AG04449 (cell line): ENCODE measurements around the gene DAPK3.

Source experiments
- CTCF ChIA-PET: fragments of 350-600 bp; formaldehyde crosslinking; extraction: SDS; loops from one replicate; lab custom pipeline; 2021; ENCODE audit warnings: antibody characterized with exemption; lab: Yijun Ruan, JAX
- POLR2A ChIA-PET: fragments of 400-600, 350-600 bp; formaldehyde crosslinking; extraction: SDS; loops from one replicate; lab custom pipeline; 2020; ENCODE audit warnings: antibody characterized with exemption, inconsistent platforms; lab: Yijun Ruan, JAX
- DNase-seq: peaks from one replicate; pipeline ENCODE4 v3.0.0-alpha.2; 2010; ENCODE audit warnings: low read depth, low spot score
- H3K4me3 ChIP-seq: 2 replicates; pipeline ENCODE4 v1.5.1; 2011; ENCODE audit warnings: low read depth, mild to moderate bottlenecking, control low read depth, low read length
- TF ChIP-seq, protein P1 (sequence below): IDR thresholded peaks from one replicate; pipeline ENCODE4 v1.5.1; 2011; ENCODE audit warnings: mild to moderate bottlenecking, moderate library complexity, low read length, control low read depth, inconsistent platforms; ENCODE audit not compliant: insufficient read depth; ENCODE audit errors: missing control alignments

Gene DAPK3

GRCh38 chr19:3970808-3971598, at the start of gene DAPK3:
Gene DAPK3 (minus strand): TSS chr19:3971099. CDS start chr19:3969735, 1,364 bp downstream.
- ChIA-PET POLR2A (interaction anchor here (0.6 to 6.1 kb wide), 6 partner anchors 8 to 349 kb away, joined by 3 to 266 read pairs (median 4); partner anchors contain the start of gene EEF2), CTCF (interaction anchor here (1.3 to 5.5 kb wide), 3 partner anchors 9 to 17 kb away, joined by 3 to 37 read pairs (median 12); partner anchors contain the start of gene EEF2)
- H3K4me3 ChIP-seq: peak within 1 kb of the TSS; percentile 97
- DNase-seq: peak; percentile 85
- TF ChIP-seq, protein P1, sequence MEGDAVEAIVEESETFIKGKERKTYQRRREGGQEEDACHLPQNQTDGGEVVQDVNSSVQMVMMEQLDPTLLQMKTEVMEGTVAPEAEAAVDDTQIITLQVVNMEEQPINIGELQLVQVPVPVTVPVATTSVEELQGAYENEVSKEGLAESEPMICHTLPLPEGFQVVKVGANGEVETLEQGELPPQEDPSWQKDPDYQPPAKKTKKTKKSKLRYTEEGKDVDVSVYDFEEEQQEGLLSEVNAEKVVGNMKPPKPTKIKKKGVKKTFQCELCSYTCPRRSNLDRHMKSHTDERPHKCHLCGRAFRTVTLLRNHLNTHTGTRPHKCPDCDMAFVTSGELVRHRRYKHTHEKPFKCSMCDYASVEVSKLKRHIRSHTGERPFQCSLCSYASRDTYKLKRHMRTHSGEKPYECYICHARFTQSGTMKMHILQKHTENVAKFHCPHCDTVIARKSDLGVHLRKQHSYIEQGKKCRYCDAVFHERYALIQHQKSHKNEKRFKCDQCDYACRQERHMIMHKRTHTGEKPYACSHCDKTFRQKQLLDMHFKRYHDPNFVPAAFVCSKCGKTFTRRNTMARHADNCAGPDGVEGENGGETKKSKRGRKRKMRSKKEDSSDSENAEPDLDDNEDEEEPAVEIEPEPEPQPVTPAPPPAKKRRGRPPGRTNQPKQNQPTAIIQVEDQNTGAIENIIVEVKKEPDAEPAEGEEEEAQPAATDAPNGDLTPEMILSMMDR: no peak

DNA sequence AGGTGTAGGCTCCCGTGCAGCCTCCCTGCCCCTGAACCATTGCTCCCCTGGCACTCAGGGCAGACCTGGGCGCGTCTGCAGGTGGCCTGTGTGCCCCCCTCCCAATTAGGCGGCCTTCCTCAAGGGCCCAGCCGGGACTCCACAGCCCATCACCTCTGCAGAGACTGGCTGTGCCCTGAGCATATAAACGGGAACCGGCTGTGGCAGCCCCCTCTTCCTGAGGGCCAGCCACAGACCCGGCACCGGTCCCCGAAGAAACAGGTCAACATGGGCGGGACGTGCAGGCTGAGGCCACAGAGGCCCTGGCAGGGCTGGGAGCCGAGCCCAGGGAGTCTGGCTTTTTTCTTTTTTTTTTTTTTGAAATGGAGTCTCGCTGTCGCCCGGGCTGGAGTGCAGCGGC, 48.7 kb upstream of the DAPK3 start:
- POLR2A ChIA-PET: interaction anchor here (0.7 kb wide), 1 partner anchor 8 kb away, joined by 3 read pairs; no protein-coding TSS in a partner anchor

DNA sequence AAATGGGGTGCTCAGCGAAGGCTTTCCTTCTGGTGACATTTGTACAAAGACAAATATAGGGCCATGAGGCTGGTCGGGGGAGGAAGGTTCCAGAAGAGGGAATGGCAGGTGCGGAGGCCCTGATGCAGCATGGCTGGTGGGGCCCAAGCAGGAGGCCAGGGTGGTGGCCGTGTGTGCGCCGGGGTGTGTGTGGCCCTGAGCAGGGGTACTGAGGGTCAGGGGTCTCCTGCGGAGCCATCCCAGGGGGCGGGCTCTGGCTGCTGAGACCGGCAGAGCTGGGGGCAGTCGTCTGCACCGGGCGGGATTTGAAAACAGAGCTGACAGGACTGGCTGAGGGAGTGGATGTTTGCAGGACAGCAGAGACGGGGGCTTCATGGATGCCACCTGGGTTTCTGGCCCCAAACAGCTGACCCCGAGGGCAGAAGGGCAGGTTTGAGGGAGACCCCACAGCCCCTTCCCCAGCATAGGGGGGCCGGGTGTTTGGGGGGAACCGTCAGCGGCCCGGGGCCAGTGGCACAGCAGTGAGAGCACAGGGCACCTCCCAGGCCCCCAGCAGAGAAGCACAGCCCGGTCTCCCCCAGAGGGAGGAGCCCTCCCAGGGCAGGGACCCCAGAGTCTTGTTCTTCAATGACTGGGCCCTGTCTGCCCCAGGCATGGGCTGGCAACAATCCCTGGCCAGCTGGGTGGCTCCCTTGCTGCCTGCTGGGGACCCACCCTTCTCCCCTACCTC, 48.0 kb upstream of the DAPK3 start:
- ChIA-PET POLR2A (no interaction called here), CTCF (interaction anchor here (1.5 kb wide), 1 partner anchor 32 kb away, joined by 3 read pairs; no protein-coding TSS in a partner anchor)
- H3K4me3 ChIP-seq: no peak overlapping the region
- TF ChIP-seq, protein P1: no peak
- DNase-seq: no peak

More for the DNA sequence above, 48.7 kb upstream of the DAPK3 start:
- TF ChIP-seq, protein P1: no peak
- no peak for DNase-seq
- no peak overlapping the region for H3K4me3 ChIP-seq
- CTCF ChIA-PET: interaction anchor here (1.5 kb wide), 1 partner anchor 32 kb away, joined by 3 read pairs; no protein-coding TSS in a partner anchor

GRCh38 chr19:4018140-4018613, 47.3 kb upstream of the DAPK3 start:
- POLR2A ChIA-PET: no interaction called here
- no peak overlapping the region for H3K4me3 ChIP-seq
- TF ChIP-seq, protein P1: no peak
- CTCF ChIA-PET: no interaction called here
- DNase-seq: no peak

- POLR2A ChIA-PET: no interaction called here
Observed at GRCh38 chr19:4016903-4017638, 46.2 kb upstream of the DAPK3 start.

More at GRCh38 chr19:4016903-4017638, 46.2 kb upstream of the DAPK3 start:
- DNase-seq: no peak
- TF ChIP-seq, protein P1: no peak
- CTCF ChIA-PET: no interaction called here
- no peak overlapping the region for H3K4me3 ChIP-seq
